ENCODE measurements around the gene BABAM2.

BABAM2 gene

DNA sequence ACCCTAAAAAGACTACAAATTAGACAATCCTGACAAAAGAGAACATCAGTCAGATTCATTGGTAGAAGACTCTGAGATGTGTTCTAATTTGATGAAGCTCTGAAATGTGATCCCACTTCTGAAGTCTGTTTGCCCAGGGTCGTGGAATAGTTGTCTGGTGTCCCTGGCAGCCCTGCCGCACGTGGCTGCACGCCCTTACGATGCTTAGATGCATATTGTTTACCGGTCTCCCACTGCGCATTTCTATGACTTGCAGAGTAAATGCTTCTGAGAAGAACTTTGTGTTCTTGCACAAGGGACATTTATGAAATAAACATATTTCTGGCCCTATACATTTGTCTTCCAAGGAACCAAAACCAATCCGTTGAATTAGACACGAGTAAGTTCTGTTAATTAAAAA, 243.2 kb downstream of the BABAM2 start:
- no peaks in the 10 kb centered on the region for H3K27me3 Mint-ChIP-seq
- no peaks in the 10 kb centered on the region for H3K9me3 Mint-ChIP-seq
- peak overlapping the region in 1 of 2 donors; percentile 32 for H3K27ac Mint-ChIP-seq
- H3K4me3 Mint-ChIP-seq: no peak overlapping the region
- no peak for ATAC-seq
- no peak for DNase-seq
- peaks cover 7% of the 10 kb centered on the region for H3K4me1 Mint-ChIP-seq

DNA sequence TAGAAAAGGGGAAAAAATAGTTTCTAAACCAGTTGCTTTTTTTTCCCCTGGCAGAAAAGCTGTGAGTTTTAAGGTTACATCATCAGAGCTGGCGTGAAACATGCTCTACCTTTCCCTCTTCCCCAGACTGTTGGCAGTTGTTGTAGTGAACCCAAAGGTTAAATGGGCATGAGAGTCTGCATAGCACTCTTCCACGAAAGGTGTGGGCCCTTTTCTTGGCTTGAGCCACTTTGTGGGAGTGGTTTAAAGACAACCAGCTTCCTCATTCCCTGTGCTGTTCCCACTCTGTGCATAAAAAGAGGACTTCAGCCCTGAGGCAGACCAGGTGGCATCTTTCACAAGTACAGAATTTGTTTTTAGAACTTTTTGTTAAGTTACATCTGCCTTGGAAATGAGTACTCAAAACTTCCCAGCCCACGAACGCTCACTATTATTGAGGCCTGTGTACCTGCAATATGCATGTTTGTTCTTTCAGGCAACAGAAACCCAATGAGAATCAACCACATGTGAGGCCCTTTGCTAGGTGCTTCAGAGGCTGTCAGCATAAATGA, 243.8 kb downstream of the BABAM2 start:
- Mint-ChIP-seq H3K9me3 (no peaks in the 10 kb centered on the region), H3K4me1 (peaks cover 7% of the 10 kb centered on the region), H3K27me3 (no peaks in the 10 kb centered on the region), H3K27ac (peak overlapping the region in 1 of 2 donors; percentile 1), H3K4me3 (no peak overlapping the region)
- no peak for DNase-seq
- ATAC-seq: peak; percentile 66

DNA sequence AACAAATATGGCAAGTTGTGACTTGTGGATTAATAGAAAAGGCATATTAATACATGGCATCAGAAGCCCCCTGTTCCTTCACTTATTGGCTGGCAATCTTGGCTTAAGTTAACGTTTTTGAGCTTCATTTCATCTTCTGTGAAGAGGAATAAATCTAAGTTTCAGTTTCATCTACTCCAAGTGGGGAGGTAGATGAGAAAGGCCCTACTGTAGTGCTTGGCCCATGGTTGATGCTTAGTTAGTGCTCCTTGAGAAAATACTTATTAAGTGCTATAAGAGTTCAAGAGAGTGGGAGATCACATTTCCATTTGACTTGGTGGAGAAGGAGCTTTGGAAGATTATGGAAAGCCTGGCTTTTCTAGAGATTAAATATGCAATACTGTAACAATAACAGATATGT, 244.3 kb downstream of the BABAM2 start:
- no peak for DNase-seq
- Mint-ChIP-seq H3K27ac (peak overlapping the region in 1 of 2 donors; percentile 1), H3K27me3 (no peaks in the 10 kb centered on the region), H3K4me1 (peaks cover 7% of the 10 kb centered on the region), H3K9me3 (no peaks in the 10 kb centered on the region), H3K4me3 (no peak overlapping the region)
- no peak for ATAC-seq

DNA sequence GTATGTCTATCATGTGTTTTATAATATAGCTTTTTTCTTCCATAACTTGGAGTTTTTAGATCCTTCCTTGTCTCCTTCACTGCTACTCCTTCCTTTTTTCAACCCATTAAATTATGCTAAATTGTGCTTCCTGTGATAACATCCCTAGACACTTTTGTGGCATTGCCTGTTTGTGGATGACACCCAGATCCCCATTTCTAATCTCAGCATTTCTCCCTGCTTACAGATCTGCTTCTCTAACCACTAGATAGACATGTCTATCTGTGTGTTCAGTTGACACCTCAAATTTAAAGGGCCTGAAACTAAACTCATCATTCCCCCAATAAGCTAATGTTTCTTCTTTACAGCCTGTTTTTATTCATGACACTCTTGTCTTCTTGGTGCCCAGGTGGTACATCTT, 244.8 kb downstream of the BABAM2 start:
- no peaks in the 10 kb centered on the region for H3K27me3 Mint-ChIP-seq
- no peak overlapping the region for H3K4me3 Mint-ChIP-seq
- peaks cover 7% of the 10 kb centered on the region for H3K4me1 Mint-ChIP-seq
- H3K9me3 Mint-ChIP-seq: no peaks in the 10 kb centered on the region
- H3K27ac Mint-ChIP-seq: no peak overlapping the region
- ATAC-seq (no peak), DNase-seq (no peak)

DNA sequence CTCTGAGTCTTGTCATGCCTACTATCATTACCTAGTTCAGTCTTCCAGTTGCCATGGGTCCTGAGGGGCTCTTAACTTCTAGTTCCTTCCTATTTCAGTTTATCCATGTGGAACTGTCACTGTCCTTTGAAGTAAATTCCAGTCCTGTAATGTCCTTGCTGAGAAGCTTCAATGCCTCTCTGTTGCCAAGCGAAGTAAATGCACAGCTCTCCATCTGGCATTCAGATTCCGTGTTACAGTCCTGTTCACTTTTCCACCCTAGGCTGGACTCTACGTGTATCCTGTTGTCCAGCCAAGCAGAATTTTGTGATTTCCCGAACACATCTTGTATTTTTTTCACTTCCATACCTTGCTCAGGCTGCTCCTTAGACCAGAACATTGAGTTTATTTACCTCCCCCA, 245.3 kb downstream of the BABAM2 start:
- peaks cover 7% of the 10 kb centered on the region for H3K4me1 Mint-ChIP-seq
- H3K27me3 Mint-ChIP-seq: no peaks in the 10 kb centered on the region
- H3K9me3 Mint-ChIP-seq: no peaks in the 10 kb centered on the region
- DNase-seq (no peak), ATAC-seq (no peak)
- no peak overlapping the region for H3K4me3 Mint-ChIP-seq
- H3K27ac Mint-ChIP-seq: peak overlapping the region in 1 of 2 donors; percentile 7

DNA sequence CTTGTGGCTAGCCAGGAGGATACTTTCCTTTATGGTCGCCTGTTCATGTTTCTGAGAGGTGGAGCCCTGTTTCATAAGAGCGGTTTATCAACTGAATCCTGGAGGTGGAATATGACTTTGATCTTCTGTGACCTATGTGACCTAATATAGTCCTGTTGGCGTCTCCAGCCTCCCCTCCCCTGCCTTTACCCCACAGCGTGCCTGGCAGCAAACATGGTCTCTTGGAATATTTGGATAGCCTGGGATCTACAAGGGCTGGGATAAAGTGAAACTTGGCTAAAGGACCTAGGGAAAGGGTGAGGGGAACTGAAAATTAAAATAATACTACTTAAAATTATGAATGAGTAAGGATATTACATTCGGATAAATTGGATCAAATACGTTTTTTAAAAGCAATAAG, 246.0 kb downstream of the BABAM2 start:
- Mint-ChIP-seq H3K4me1 (peaks cover 7% of the 10 kb centered on the region), H3K27ac (no peak overlapping the region), H3K9me3 (no peaks in the 10 kb centered on the region), H3K4me3 (no peak overlapping the region), H3K27me3 (no peaks in the 10 kb centered on the region)
- no peak for ATAC-seq
- DNase-seq: no peak

DNA sequence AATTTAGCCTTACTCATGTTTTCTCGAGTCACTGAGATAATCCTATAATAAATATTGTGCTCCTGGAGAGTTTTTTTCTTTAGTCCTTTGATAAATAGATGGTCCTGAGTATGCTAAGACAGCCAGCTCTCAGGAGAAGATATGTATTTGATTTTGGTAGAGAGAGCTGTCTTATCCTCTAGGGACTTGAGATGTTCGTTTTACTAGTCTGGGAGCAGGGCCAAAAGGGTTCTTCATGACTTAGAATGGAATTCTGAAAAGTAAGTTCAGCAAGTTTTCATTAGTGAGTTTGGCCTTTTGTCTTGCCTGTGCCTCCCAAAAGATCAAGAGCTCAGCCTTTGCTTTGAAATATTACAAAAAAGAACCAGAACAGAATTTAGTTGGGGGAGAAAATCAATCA, 246.7 kb downstream of the BABAM2 start:
- Mint-ChIP-seq H3K4me3 (no peak overlapping the region), H3K27ac (no peak overlapping the region), H3K9me3 (no peaks in the 10 kb centered on the region), H3K4me1 (peaks cover 7% of the 10 kb centered on the region), H3K27me3 (no peaks in the 10 kb centered on the region)
- ATAC-seq (no peak), DNase-seq (no peak)

DNA sequence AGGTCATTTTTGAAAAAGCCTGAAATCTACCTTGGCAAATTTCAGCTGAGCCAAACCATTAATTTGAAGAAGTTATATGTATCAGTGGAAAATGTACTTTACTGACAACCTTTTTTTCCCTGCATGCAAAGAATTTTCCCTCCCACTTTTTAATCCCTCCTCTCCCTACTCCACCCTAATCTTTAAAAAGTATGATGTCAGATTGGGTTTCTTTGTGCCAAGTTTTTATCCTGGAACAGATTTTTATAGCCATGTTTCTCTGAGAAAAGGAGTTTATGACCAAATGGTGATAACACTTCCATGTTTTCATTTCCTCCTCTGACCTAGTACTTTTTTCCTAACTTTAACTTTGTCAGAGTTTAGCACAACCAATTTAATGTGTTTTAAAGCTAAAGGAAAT, 251.9 kb downstream of the BABAM2 start:
- Mint-ChIP-seq H3K9me3 (no peaks in the 10 kb centered on the region), H3K4me3 (no peak overlapping the region), H3K4me1 (no peaks in the 10 kb centered on the region), H3K27me3 (no peaks in the 10 kb centered on the region), H3K27ac (no peak overlapping the region)
- no peak for ATAC-seq
- DNase-seq: no peak

DNA sequence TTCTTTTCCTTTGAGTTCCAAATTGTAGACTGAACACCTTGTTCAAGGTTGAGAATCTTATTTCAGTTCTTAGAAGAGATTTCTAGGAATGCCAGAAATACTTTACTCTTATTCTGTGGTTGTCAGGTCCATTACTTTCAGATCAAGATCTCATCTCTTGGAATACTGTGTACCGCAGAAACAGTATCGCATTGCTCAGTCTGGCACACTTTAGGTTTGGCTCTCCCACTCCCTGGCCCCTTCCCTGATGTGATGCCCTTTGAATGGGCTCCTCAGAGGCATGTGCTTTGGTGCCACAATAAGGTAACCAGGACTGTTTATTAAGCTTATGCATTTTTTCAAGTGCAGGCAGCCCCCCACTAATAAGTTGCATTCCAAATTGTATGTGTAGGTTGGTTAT, 257.5 kb downstream of the BABAM2 start:
- no peak overlapping the region for H3K4me3 Mint-ChIP-seq
- no peak overlapping the region for H3K27ac Mint-ChIP-seq
- H3K4me1 Mint-ChIP-seq: no peaks in the 10 kb centered on the region
- DNase-seq: no peak
- no peaks in the 10 kb centered on the region for H3K27me3 Mint-ChIP-seq
- ATAC-seq: no peak
- H3K9me3 Mint-ChIP-seq: no peaks in the 10 kb centered on the region

DNA sequence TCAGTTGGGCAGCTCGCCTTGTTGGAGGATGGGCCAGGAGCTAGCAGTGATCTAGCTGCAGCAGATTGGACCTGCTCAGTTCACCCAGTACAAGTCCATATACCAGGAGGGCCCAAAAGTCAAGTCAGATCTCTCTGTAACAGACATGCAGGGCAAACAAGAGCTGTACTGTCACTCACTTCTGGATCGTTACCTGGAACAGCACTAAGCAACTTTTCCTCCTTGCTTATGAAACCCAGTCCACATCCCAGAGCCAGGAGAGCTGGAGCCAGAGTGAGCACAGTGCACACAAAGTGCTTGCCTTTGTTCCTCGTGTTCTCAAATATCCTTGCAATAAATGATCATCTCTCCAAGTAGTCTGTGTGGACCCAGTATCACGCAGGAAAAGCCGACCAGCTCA, 258.0 kb downstream of the BABAM2 start:
- Mint-ChIP-seq H3K27ac (no peak overlapping the region), H3K4me3 (no peak overlapping the region), H3K4me1 (no peaks in the 10 kb centered on the region), H3K27me3 (no peaks in the 10 kb centered on the region), H3K9me3 (no peaks in the 10 kb centered on the region)
- ATAC-seq (no peak), DNase-seq (no peak)

DNA sequence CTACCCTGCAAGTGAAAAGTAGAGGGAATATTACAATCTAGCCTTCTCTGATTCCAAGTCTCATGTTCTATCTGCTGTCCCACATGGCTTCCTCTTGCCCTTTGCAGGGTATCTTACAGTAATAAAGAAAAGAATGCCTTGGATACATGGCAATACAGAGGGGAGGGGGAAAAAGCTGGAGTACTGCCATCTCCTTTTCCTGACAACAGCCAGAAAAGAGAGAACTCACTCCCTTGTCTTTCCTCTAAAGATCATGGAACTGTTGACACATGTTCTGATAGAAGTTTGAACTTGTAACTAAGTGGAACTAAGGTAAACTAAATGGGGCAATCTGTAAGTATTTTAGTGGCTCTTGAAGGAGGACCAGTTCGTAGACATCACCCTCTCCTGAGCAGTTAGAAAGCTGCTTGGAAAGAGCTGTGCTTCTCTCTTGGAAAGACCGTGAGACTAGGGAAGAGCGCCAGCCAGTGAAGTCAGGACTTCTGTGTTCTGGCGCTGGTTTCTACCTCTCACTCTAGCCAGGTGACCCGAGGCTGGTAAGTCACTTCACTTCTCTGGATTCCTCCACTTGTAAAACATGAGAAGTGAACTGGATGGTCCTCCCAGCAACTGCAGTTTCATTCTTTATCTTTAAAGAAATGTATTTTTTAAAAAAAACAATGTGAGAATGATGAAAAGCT, 259.8 kb downstream of the BABAM2 start:
- DNase-seq (no peak), ATAC-seq (no peak)
- H3K4me1 Mint-ChIP-seq: no peaks in the 10 kb centered on the region
- H3K9me3 Mint-ChIP-seq: peaks cover 6 to 10% of the 10 kb centered on the region in 2 donors
- H3K27ac Mint-ChIP-seq: no peak overlapping the region
- no peak overlapping the region for H3K4me3 Mint-ChIP-seq
- H3K27me3 Mint-ChIP-seq: no peaks in the 10 kb centered on the region

DNA sequence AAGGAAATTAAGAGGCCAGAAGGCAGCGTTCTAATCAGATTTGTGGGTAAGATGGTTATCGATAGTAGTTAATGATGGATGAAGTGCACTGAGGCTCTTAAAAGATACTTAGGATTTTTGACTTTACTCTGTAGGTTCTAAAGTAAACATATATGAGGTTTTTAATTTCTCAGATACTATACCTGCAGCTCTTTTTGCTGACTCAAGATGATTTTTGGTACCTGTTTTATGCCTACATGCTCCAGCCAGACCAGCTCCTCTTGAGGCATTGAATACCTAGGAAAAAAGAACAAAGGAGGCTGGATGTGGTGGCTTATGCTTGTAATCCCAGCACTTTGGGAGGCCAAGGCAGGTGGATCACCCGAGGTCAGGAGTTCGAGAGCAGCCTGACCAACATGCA, 260.5 kb downstream of the BABAM2 start:
- ATAC-seq (no peak), DNase-seq (no peak)
- no peak overlapping the region for H3K4me3 Mint-ChIP-seq
- peaks cover 12 to 16% of the 10 kb centered on the region in 2 donors for H3K9me3 Mint-ChIP-seq
- H3K27ac Mint-ChIP-seq: no peak overlapping the region
- H3K27me3 Mint-ChIP-seq: no peaks in the 10 kb centered on the region
- no peaks in the 10 kb centered on the region for H3K4me1 Mint-ChIP-seq

DNA sequence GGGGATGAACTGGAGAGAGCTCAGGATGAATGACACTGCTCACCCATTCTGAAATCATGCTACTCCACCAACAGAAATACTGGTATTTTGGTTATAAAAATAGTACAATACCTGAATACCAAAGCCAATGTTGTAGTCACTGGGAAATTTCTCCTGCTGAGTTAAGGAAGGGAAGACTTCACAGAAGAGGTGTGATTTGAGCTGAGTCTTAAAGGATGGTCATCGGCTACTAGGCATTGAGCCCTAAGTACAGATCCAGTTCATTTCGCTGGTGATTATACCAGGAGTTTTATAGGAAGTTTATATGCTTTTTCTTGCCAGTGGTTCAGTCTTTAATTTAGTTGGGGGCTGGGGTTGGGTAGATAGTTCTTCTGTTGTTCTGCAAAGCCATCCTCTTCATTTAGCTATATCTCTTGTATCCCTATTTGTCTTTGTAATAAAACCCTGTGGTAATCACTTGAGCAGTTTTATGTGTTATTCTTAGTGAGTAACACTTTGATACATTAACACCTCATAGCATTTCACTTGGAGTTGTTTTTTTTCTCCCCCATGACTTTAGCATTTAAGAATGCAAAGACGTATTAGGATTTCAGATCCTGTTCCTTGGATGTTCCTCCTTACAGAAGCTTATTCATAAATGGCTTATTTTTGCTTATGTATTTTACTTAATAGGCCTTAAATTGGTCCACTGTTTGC, 262.2 kb downstream of the BABAM2 start:
- no peaks in the 10 kb centered on the region for H3K4me1 Mint-ChIP-seq
- H3K9me3 Mint-ChIP-seq: peaks cover 15 to 20% of the 10 kb centered on the region in 2 donors
- DNase-seq (no peak), ATAC-seq (no peak)
- H3K27me3 Mint-ChIP-seq: no peaks in the 10 kb centered on the region
- no peak overlapping the region for H3K4me3 Mint-ChIP-seq
- peak overlapping the region in 1 of 2 donors; percentile 54 for H3K27ac Mint-ChIP-seq

DNA sequence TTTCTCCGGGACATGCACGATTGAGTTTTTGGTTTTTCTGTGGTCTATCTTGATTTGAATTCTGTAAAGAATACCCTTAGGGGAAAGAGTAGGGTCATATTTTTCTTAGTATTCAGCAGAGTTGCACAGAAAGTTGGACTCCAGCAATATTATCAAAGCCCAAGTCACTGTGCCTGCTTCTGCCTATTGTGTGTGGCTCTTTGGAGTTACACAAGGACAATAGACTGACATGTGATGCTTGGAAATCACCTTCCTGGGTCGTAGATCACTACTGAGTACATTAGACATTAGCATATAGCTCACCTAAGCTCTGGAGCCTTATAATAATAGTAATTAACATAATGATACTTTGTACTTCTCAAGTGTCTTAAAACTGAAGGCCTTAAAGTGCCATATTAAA, 263.3 kb downstream of the BABAM2 start:
- no peak for DNase-seq
- H3K4me3 Mint-ChIP-seq: no peak overlapping the region
- no peak overlapping the region for H3K27ac Mint-ChIP-seq
- no peak for ATAC-seq
- peaks cover 15 to 20% of the 10 kb centered on the region in 2 donors for H3K9me3 Mint-ChIP-seq
- H3K4me1 Mint-ChIP-seq: no peaks in the 10 kb centered on the region
- no peaks in the 10 kb centered on the region for H3K27me3 Mint-ChIP-seq

DNA sequence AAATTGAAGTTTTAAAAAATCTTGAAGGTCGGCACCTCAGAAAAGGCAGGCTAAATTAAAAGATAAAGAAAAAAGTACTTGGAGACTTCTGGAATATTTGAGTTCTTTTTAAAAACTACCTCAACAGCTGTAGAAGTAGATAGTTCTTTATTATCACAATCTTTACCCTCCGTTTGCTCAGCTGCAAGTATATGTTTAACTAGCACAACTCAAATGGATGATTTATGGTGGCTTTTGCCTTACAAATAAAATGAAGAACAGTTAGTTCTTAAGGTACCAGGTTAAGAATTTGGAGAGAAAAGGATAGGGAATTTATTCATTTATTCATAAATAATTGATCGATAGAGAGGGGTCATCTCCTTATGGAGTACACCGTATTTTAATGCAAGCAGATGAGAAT, 264.6 kb downstream of the BABAM2 start:
- ATAC-seq (no peak), DNase-seq (no peak)
- no peak overlapping the region for H3K4me3 Mint-ChIP-seq
- no peaks in the 10 kb centered on the region for H3K27me3 Mint-ChIP-seq
- H3K27ac Mint-ChIP-seq: no peak overlapping the region
- H3K4me1 Mint-ChIP-seq: no peaks in the 10 kb centered on the region
- H3K9me3 Mint-ChIP-seq: peaks cover 15 to 20% of the 10 kb centered on the region in 2 donors

DNA sequence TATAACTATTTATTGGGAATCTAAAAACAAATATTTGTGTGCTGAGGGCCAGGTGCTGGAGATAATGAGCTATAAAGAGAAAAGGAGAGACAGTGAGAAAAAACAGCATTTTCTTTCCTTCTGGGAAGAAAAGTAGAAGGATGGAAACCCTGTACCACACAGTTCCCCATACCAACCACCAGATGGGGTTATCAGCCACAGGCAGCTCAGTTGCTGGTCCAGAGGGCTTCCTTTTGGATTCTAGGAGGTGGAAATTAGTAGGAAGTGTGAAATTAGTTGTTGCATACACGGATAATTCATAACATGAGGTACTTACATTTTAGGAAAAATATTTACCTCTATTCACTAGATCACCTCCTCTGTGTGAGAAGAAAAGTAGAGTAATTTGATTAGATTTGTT, 265.1 kb downstream of the BABAM2 start:
- ATAC-seq: no peak
- H3K27me3 Mint-ChIP-seq: no peaks in the 10 kb centered on the region
- H3K9me3 Mint-ChIP-seq: peaks cover 15 to 20% of the 10 kb centered on the region in 2 donors
- no peak for DNase-seq
- no peak overlapping the region for H3K4me3 Mint-ChIP-seq
- no peak overlapping the region for H3K27ac Mint-ChIP-seq
- H3K4me1 Mint-ChIP-seq: no peaks in the 10 kb centered on the region

All from stimulated activated naive CD8-positive, alpha-beta T cell treated with anti-CD3 and anti-CD28 coated beads, Interleukin-15, amount 100 ng/mL, for 72 hours (primary cell).